ENCODE measurements around the gene ACIN1. TPM values are rescaled to one million over a fixed set of nuclear protein-coding genes. Genes with fewer than 3 reads are reported as not detected.

ACIN1 gene
- total RNA-seq, 1 donor from 2014 or later, result 184 TPM

DNA sequence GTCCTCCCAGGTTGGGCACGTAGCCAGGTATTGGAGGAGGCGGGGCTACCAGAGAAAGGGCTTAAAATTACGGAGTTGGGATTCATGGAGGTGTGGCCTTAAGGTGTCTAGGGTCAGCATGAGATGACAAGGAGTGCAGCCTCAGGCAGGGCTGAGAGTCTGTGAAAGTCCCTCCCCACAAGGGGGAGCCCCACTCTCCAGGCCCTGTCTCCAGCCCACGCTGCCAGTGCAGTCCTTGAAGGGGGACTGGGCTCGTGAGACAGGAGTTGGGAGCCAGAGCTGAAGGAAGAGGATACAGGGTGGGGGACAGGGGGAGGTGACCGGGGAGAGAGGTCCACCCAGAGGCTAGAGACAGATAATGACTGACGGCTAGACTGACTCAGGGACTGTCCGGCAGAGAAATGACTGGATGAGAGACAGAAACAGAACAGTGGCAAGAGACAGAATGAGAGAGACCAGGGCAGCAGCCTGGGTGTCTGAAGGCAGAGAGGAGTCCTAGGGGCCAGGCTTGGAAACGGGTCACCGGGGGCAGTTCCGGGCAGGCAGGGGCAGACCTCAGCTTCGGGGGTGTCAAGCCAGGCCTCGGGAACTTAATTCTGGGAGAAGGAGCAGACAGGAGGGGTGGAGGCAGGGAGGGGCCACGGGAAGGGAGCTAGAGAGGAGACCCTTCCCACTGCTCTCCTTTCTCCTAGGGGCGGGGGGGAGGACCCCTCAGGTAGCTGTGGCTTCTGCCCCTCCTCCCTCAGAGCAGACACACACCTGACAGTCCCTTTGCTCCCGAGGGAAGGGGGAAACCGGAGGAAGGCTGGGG is 38.6 kb downstream of the ACIN1 start:
- Mint-ChIP-seq H3K4me3 (peak overlapping the region; percentile 89), H3K9me3 (no peaks in the 10 kb centered on the region), H3K27ac (peak overlapping the region; percentile 46), H3K36me3 (peaks cover 18% of the 10 kb centered on the region), H3K4me1 (peaks cover 24% of the 10 kb centered on the region), H3K27me3 (ENCODE audit: insufficient read depth, low read depth) (peaks cover 8% of the 10 kb centered on the region)
- H3K36me3 ChIP-seq, result peaks cover 3% of the 10 kb centered on the region
- peak overlapping the region; percentile 94 for H3K4me2 ChIP-seq
- no peak overlapping the region for H3K9ac ChIP-seq
- peaks cover 5% of the 10 kb centered on the region for H3K4me1 ChIP-seq
- peaks cover 7% of the 10 kb centered on the region for H3K79me2 ChIP-seq (ENCODE audit: low read depth)
- H3K9me3 ChIP-seq (ENCODE audit: low read depth), result no peaks in the 10 kb centered on the region
- TF ChIP-seq EZH2phosphoT487 (IDR thresholded peaks at IDR 0.05) (no peak), EZH2 (IDR thresholded peaks at IDR 0.05) (no peak)
- TF ChIP-seq, protein P1, sequence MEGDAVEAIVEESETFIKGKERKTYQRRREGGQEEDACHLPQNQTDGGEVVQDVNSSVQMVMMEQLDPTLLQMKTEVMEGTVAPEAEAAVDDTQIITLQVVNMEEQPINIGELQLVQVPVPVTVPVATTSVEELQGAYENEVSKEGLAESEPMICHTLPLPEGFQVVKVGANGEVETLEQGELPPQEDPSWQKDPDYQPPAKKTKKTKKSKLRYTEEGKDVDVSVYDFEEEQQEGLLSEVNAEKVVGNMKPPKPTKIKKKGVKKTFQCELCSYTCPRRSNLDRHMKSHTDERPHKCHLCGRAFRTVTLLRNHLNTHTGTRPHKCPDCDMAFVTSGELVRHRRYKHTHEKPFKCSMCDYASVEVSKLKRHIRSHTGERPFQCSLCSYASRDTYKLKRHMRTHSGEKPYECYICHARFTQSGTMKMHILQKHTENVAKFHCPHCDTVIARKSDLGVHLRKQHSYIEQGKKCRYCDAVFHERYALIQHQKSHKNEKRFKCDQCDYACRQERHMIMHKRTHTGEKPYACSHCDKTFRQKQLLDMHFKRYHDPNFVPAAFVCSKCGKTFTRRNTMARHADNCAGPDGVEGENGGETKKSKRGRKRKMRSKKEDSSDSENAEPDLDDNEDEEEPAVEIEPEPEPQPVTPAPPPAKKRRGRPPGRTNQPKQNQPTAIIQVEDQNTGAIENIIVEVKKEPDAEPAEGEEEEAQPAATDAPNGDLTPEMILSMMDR (IDR thresholded peaks at IDR 0.05), result peak; percentile 87
- peak overlapping the region; percentile 63 for H2AFZ ChIP-seq (replicated peaks)
- H3K4me3 ChIP-seq, result peak overlapping the region; percentile 92
- H3K27me3 ChIP-seq, result no peaks in the 10 kb centered on the region
- peaks cover 38% of the 10 kb centered on the region for H3F3A ChIP-seq (ENCODE audit: low read depth)
- DNase-seq (ENCODE audit: low spot score), result peak; percentile 87
- H3K27ac ChIP-seq, result no peak overlapping the region
- peaks cover 48% of the 10 kb centered on the region for H4K20me1 ChIP-seq (ENCODE audit: low read depth)

DNA sequence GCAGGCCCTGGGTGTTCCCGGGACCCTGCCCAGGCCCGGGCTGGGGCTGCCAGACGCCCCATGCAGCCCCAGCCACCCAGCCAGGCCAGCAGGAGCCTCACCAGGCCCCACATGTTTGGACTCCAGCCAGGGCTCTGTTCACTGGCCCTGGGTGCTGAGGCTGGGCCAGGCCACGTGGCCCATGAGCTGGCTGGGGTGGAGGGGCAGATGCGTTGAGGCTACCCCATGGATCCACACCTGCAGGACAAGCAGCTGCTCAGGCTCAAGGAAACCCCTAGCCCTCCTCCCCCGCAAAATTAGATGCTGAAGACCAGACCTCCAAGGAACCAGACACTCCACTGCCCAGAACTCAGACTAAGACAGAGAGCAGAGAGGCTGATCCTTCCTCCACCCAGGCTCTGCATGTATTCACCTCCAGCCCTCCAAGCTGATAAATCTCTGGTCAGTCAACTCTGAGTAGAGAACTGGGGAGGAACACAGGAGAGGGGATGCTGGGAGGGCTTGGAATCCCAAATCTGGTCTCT is 39.3 kb downstream of the ACIN1 start:
- Histone ChIP-seq H4K20me1 (ENCODE audit: low read depth) (peaks cover 41% of the 10 kb centered on the region), H3K9ac (no peak overlapping the region), H3K4me2 (peak overlapping the region; percentile 94), H3F3A (ENCODE audit: low read depth) (peaks cover 31% of the 10 kb centered on the region), H3K79me2 (ENCODE audit: low read depth) (peaks cover 7% of the 10 kb centered on the region), H3K27ac (no peak overlapping the region), H3K4me1 (peaks cover 5% of the 10 kb centered on the region), H3K36me3 (peaks cover 3% of the 10 kb centered on the region), H3K9me3 (ENCODE audit: low read depth) (no peaks in the 10 kb centered on the region), H3K4me3 (peak overlapping the region; percentile 92), H3K27me3 (no peaks in the 10 kb centered on the region), H2AFZ (replicated peaks) (no peak overlapping the region)
- H3K27me3 Mint-ChIP-seq (ENCODE audit: insufficient read depth, low read depth), result peaks cover 8% of the 10 kb centered on the region
- no peaks in the 10 kb centered on the region for H3K9me3 Mint-ChIP-seq
- H3K36me3 Mint-ChIP-seq, result peaks cover 16% of the 10 kb centered on the region
- peaks cover 24% of the 10 kb centered on the region for H3K4me1 Mint-ChIP-seq
- TF ChIP-seq EZH2 (IDR thresholded peaks at IDR 0.05), result no peak
- no peak for TF ChIP-seq EZH2phosphoT487 (IDR thresholded peaks at IDR 0.05)
- TF ChIP-seq, protein P1 (IDR thresholded peaks at IDR 0.05), result no peak
- no peak for DNase-seq (ENCODE audit: low spot score)
- H3K4me3 Mint-ChIP-seq, result peak overlapping the region; percentile 89
- no peak overlapping the region for H3K27ac Mint-ChIP-seq

DNA sequence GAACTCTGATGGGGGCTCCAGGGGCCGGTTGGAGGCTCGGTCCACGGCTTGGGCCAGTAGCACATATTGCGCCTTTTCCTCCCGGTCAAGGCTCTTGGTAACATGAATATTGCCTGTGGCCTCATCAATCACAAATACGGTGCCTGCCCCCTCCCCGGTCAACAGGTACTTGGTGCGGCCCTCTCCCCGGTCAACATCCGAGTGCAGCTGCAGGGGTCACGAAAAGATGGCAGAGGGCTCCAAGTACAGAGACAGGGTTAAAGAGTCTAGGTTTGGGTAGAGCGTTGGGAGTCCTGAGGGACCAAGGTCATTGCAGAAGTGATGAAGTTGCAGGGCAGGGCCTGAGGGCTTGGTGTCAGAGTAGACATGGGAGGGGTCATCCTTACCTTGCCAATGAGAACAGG is 39.8 kb downstream of the ACIN1 start:
- Mint-ChIP-seq H3K27ac (no peak overlapping the region), H3K36me3 (peaks cover 16% of the 10 kb centered on the region), H3K9me3 (no peaks in the 10 kb centered on the region), H3K27me3 (ENCODE audit: insufficient read depth, low read depth) (peaks cover 8% of the 10 kb centered on the region), H3K4me1 (peaks cover 23% of the 10 kb centered on the region), H3K4me3 (peak overlapping the region; percentile 27)
- Histone ChIP-seq H4K20me1 (ENCODE audit: low read depth) (peaks cover 36% of the 10 kb centered on the region), H3F3A (ENCODE audit: low read depth) (peaks cover 26% of the 10 kb centered on the region), H3K4me3 (no peak overlapping the region), H3K36me3 (peaks cover 1% of the 10 kb centered on the region), H3K79me2 (ENCODE audit: low read depth) (peaks cover 7% of the 10 kb centered on the region), H3K9me3 (ENCODE audit: low read depth) (no peaks in the 10 kb centered on the region), H2AFZ (replicated peaks) (no peak overlapping the region), H3K27me3 (no peaks in the 10 kb centered on the region), H3K9ac (no peak overlapping the region), H3K27ac (no peak overlapping the region), H3K4me1 (peaks cover 5% of the 10 kb centered on the region), H3K4me2 (no peak overlapping the region)
- no peak for DNase-seq (ENCODE audit: low spot score)
- TF ChIP-seq EZH2phosphoT487 (IDR thresholded peaks at IDR 0.05) (no peak), EZH2 (IDR thresholded peaks at IDR 0.05) (no peak)
- TF ChIP-seq, protein P1 (IDR thresholded peaks at IDR 0.05), result no peak

Data from neural progenitor cell (in vitro differentiated cells).